ENCODE data around the gene PIKFYVE. TPM values are rescaled to one million over a fixed set of nuclear protein-coding genes. Genes with fewer than 3 reads are reported as not detected.
"Not testable (repeated sequence)": the region's sequence is repeated elsewhere in the genome, so short reads cannot be mapped to it uniquely, and the experiment has no call there.

PIKFYVE gene
- total RNA-seq, 1 donor from 2014 or later: 34.1 TPM

DNA sequence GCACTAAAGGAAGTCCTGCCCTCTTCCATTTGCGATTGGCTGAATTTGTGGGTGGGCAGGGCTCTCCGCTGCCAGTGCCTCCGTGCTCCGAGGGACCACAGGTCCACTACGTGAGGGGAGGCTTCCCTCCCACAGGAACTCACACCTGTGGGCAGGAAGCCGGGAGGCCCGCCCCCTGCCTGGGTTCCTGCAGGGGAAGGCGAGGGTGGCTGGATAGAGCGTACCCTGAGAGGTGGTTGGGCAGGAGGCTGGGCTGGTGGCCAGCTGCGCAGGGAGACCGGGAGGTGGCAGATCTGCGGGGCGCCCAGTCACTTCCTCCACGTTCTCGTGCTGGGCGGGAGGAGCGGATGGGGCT, 93.6 kb downstream of the PIKFYVE start:
- no peak overlapping the region for H3K27ac Mint-ChIP-seq
- peaks cover 32% of the 10 kb centered on the region for H3K36me3 Mint-ChIP-seq (ENCODE audit: low read depth)
- H3K9me3 Mint-ChIP-seq: no peaks in the 10 kb centered on the region
- H3K4me3 Mint-ChIP-seq (ENCODE audit: low read depth): no peak overlapping the region
- no peak for DNase-seq (ENCODE audit: low spot score)
- intact Hi-C loops (cut with micrococcal nuclease): no loop called here
- H3K4me1 Mint-ChIP-seq (ENCODE audit: low read depth): peaks cover 18% of the 10 kb centered on the region
- no peaks in the 10 kb centered on the region for H3K27me3 Mint-ChIP-seq (ENCODE audit: low read depth)

DNA sequence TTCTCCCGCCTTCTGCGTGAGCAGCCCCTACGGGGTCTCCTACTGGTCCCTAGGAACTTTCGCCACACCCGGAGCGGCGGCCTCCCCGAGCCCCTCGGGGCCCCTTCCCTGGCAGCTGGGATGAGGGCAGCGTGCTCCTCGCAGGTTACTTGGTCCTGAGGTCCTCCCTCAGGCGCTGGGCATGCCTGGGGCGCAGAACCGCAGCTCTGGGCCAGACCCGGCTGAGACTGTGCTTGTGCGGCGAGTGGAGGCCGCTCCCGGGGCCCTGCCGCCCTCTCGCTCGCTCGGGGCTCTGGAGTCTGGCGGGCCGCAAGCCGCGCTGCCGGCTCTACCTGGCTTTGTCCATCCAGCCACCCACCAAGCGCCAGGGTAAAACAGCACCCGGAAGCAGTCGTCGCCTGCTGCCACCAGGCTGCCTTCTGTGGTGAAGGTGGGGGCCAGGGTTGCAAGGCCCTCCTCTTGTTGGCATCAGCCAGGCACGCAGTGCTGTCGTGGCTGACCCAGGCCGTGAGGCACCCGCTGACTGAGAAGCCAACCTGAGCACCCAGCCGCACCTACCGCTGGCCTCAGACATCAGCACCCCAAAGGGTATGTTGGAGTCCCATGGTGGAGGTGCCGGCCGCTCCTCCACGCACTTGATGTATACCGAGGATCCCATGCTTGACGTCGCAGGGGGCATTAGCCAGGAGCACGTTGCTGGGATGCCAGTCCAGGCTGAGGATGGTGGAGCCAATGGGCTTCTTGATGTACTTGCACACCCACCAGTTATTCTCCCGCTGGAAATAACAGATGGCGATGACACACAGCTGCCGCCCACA, 94.4 kb downstream of the PIKFYVE start:
- no peak overlapping the region for H3K4me3 Mint-ChIP-seq (ENCODE audit: low read depth)
- peaks cover 7% of the 10 kb centered on the region for H3K9me3 Mint-ChIP-seq
- H3K27ac Mint-ChIP-seq: no peak overlapping the region
- H3K4me1 Mint-ChIP-seq (ENCODE audit: low read depth): peaks cover 18% of the 10 kb centered on the region
- peaks cover 29% of the 10 kb centered on the region for H3K36me3 Mint-ChIP-seq (ENCODE audit: low read depth)
- intact Hi-C loops (cut with micrococcal nuclease): no loop called here
- peaks cover 4% of the 10 kb centered on the region for H3K27me3 Mint-ChIP-seq (ENCODE audit: low read depth)
- no peak for DNase-seq (ENCODE audit: low spot score)

DNA sequence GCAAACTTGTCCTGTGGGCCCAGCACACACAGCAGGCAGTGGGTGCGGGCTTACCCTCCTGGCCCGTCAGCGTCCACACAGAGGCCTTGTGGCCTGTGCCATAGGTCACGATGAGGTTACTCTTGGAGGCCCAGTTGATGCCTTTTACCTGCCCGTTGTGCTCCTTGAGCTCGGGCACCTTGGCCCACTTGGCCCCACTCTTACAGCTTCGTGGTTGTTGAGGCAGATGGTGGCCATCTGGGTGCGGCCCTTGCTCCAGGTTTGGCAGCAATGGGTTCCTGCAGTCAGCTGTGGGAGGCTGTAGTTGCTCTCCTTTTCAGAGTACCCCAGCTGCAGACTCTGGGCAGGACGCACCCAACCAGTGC, 95.0 kb downstream of the PIKFYVE start:
- no peak overlapping the region for H3K4me3 Mint-ChIP-seq (ENCODE audit: low read depth)
- intact Hi-C loops (cut with micrococcal nuclease): no loop called here
- no peak overlapping the region for H3K27ac Mint-ChIP-seq
- H3K36me3 Mint-ChIP-seq (ENCODE audit: low read depth): peaks cover 25% of the 10 kb centered on the region
- peaks cover 18% of the 10 kb centered on the region for H3K4me1 Mint-ChIP-seq (ENCODE audit: low read depth)
- peaks cover 7% of the 10 kb centered on the region for H3K9me3 Mint-ChIP-seq
- DNase-seq (ENCODE audit: low spot score): no peak
- peaks cover 4% of the 10 kb centered on the region for H3K27me3 Mint-ChIP-seq (ENCODE audit: low read depth)

DNA sequence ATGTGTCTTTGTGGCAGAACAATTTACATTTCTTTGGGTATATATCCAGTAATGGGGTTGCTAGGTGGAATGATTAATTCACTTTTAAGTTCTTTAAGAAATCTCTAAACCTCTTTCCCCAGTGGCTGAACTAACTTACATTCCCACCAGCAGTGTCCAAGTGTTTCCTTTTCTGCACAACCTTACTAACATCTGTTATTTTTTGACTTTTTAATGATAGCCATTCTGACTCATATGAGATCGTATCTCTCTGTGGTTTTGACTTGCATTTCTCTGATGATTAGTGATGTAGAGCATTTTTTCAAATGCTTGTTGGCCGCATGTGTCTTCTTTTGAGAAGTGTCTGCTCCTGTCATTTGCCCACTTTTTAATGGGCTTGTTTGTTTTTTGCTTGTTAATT, 97.4 kb downstream of the PIKFYVE start:
- Mint-ChIP-seq H3K4me1 (ENCODE audit: low read depth) (peaks cover 14% of the 10 kb centered on the region), H3K27ac (no peak overlapping the region), H3K27me3 (ENCODE audit: low read depth) (peaks cover 6% of the 10 kb centered on the region), H3K9me3 (peaks cover 7% of the 10 kb centered on the region), H3K4me3 (ENCODE audit: low read depth) (no peak overlapping the region), H3K36me3 (ENCODE audit: low read depth) (peaks cover 13% of the 10 kb centered on the region)
- DNase-seq (ENCODE audit: low spot score): no peak
- intact Hi-C loops (cut with micrococcal nuclease): no loop called here

DNA sequence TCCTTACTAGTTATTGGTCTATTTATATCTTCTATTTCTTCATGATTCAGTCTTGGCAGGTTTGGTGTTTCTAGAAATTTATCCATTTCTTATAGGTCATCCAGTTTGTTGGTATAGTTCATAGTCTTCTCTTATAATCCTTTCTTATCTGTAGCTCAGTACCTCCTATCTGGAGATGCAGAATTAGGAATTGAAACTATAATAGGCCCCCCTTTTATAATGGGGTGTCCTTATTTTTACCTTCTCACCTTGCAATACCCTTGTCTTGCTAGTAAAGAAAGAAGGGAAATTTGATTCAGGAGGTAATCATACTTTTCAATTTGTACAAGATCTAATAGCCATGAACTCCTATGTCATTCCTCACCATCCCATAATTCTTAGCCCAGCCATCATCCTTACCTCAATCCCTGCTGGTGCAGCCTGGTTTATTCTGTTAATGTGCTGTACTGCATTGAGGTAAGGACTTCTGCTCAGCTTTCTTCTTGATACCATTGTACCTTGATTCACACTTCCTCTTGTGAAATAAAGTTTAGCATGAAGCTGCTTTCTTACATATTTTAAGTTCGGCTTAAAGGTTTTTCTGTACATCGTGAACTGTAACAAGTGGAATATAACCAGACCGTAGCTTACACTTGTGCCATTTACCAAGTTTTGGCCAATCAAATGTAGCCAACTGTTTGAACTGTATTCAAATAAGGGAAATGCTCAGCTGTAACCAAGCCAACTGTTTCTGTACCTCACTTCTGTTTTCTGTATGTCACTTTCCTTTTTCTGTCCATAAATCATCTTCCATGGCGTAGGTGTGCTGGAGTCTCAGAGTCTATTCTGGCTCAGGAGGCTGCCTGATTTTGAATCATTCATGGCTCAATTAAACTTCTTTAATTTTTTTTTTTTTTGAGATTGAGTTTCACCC, 100.4 kb downstream of the PIKFYVE start:
- Mint-ChIP-seq H3K27ac (no peak overlapping the region), H3K4me1 (ENCODE audit: low read depth) (peaks cover 11% of the 10 kb centered on the region), H3K9me3 (peaks cover 7% of the 10 kb centered on the region), H3K27me3 (ENCODE audit: low read depth) (peaks cover 6% of the 10 kb centered on the region), H3K4me3 (ENCODE audit: low read depth) (no peak overlapping the region), H3K36me3 (ENCODE audit: low read depth) (peaks cover 5% of the 10 kb centered on the region)
- intact Hi-C loops (cut with micrococcal nuclease): no loop called here
- DNase-seq (ENCODE audit: low spot score): no peak

DNA sequence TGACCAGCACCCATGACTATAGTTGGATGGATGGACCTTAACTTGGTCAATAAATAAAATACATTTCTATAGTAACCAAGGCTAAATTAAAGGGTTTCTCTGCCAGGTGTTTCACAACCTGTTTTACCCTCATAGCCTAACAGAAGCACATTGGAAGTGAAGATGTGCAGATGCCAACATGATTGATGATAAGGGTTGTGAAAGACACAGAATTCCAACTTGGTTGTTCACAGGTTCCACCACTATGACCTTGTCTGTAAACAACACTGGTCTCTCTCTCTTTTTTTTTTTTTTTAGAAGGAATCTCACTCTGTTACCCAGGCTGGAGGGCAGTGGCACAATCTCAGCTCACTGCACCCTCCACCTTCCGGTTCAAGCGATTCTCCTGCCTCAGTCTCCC, 103.0 kb downstream of the PIKFYVE start:
- H3K4me3 Mint-ChIP-seq (ENCODE audit: low read depth): no peak overlapping the region
- H3K27me3 Mint-ChIP-seq (ENCODE audit: low read depth): peaks cover 9% of the 10 kb centered on the region
- intact Hi-C loops (cut with micrococcal nuclease): no loop called here
- H3K9me3 Mint-ChIP-seq: peaks cover 7% of the 10 kb centered on the region
- H3K27ac Mint-ChIP-seq: no peak overlapping the region
- DNase-seq (ENCODE audit: low spot score): no peak
- H3K4me1 Mint-ChIP-seq (ENCODE audit: low read depth): peaks cover 3% of the 10 kb centered on the region
- H3K36me3 Mint-ChIP-seq (ENCODE audit: low read depth): peaks cover 5% of the 10 kb centered on the region

DNA sequence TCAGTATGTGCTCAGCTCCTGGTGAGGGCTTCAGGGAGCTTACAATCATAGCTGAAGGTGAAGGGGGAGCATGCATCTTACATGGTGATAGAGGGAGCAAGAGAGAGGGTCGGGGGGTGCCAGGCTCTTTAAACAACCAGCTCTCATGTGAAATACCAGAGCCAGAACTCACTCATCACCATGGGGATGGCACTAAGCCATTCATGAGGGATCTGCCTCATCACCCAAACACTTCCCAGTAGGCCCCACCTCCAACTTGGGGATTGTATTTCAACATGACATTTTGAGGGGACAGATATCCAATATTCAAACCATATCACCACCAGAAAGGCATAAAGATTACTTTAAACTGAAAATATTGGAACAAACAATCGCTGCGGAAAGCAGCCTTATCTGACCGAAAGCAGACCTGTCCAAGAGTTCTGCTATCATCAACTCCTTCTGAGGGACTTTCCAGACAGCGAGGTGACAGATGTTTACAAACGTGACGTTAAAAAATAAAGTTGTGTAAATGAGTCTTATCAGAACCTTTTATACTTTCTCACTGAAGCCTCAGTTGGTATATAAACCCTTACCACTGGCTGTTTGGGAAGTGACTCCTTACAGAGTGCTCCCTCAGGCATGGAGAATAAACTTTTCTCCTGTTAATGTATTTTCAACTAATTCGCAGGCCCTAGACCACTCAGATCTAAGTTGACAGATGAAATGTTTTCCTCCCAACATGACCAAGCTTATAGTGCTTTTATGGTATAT, 105.0 kb downstream of the PIKFYVE start:
- Mint-ChIP-seq H3K9me3 (no peaks in the 10 kb centered on the region), H3K27ac (no peak overlapping the region), H3K27me3 (ENCODE audit: low read depth) (peaks cover 11% of the 10 kb centered on the region), H3K4me1 (ENCODE audit: low read depth) (no peaks in the 10 kb centered on the region), H3K4me3 (ENCODE audit: low read depth) (no peak overlapping the region), H3K36me3 (ENCODE audit: low read depth) (no peaks in the 10 kb centered on the region)
- intact Hi-C loops (cut with micrococcal nuclease): no loop called here
- DNase-seq (ENCODE audit: low spot score): no peak

DNA sequence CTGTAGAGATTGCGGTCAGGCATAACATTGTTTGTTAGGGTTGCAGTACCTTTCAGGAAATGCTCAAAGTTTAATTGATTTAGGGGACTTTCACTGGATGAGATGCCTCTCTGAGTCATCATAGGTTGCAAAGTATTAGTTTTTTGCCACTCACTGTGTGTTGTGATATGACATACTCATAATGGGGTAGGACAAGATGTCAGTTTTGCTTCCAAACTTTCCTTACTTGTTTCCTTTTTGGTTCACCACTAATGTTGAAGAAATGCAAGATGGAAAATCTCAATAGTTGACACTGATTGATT, 105.5 kb downstream of the PIKFYVE start:
- Mint-ChIP-seq H3K9me3 (no peaks in the 10 kb centered on the region), H3K36me3 (ENCODE audit: low read depth) (no peaks in the 10 kb centered on the region), H3K4me1 (ENCODE audit: low read depth) (no peaks in the 10 kb centered on the region), H3K27ac (no peak overlapping the region), H3K27me3 (ENCODE audit: low read depth) (peaks cover 11% of the 10 kb centered on the region), H3K4me3 (ENCODE audit: low read depth) (no peak overlapping the region)
- intact Hi-C loops (cut with micrococcal nuclease): no loop called here
- no peak for DNase-seq (ENCODE audit: low spot score)

DNA sequence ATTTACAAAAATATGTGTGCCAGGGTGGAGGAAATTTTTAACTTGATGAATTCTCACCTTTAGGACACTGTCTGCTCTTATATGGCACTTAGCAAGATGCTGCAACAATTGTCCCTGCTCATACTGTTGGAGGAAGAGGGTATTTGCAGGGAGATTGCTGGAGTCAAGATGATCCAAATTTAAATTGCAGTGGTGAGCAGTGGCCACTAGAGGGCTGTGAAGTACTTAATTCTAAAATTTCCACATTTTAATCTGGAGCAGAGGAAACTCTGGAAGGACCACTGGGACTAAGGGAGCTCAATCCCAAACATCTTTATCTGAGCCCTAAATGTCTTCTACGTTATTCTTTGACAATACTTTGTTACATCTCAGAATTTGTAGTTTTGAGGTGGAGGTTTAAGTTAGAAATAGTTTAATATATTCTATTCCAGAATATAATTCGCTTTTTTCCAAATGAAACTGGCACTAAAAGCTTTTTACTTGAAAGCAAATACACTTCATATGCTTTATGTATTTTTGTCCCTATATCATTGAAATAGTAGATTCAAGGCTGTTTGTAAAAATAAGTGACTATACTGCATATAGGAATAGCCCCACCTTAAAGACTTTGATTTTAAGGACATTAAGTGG, 107.5 kb downstream of the PIKFYVE start:
- Mint-ChIP-seq H3K27me3 (ENCODE audit: low read depth) (peaks cover 9% of the 10 kb centered on the region), H3K9me3 (no peaks in the 10 kb centered on the region), H3K27ac (no peak overlapping the region), H3K36me3 (ENCODE audit: low read depth) (no peaks in the 10 kb centered on the region), H3K4me3 (ENCODE audit: low read depth) (no peak overlapping the region), H3K4me1 (ENCODE audit: low read depth) (no peaks in the 10 kb centered on the region)
- intact Hi-C loops (cut with micrococcal nuclease): no loop called here
- DNase-seq (ENCODE audit: low spot score): no peak

DNA sequence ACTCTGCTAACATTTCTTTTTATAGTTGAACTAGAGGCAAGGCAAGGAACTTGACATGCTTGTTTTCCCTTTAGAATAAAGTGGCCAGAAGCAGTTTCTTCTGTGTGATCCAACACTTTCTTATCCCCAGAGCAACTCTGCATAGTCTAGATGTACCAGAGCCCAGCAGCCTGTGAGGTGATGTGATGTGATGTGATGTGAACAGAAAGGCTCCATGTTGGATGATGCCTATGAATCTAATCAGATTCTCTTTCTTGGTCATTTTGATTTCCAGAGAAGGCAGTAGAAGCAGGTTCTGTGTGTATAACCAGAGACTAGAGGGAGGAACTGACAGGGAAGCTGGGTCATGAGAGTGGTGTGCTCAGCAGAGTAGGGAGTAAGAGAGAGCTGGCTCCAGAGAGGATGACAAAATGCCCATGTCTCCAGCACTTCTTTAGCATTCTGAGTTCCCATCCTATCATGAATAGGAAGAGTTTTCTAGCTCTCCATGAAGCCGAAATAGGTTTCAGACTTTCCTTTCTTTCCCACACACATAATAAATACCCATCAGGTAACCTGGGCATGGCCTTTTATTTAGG, 109.5 kb downstream of the PIKFYVE start:
- no peak for DNase-seq (ENCODE audit: low spot score)

DNA sequence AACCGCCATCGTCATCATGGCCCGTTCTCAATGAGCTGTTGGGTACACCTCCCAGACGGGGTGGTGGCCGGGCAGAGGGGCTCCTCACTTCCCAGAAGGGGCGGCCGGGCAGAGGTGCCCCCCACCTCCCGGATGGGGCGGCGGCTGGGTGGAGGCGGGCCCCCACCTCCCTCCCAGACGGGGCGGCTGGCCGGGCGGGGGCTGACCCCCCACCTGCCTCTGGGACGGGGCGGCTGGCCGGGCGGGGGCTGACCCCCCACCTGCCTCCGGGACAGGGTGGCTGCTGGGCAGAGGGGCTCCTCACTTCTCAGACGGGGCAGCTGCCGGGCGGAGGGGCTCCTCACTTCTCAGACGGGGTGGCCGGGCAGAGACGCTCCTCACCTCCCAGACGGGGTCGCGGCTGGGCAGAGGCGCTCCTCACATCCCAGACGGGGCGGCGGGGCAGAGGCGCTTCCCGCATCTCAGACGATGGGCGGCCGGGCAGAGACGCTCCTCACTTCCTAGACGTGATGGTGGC, 111.3 kb downstream of the PIKFYVE start:
- H3K27me3 Mint-ChIP-seq (ENCODE audit: low read depth): peaks cover 17% of the 10 kb centered on the region
- intact Hi-C loops (cut with micrococcal nuclease); H3K27ac Mint-ChIP-seq; H3K36me3 Mint-ChIP-seq (ENCODE audit: low read depth); H3K4me3 Mint-ChIP-seq (ENCODE audit: low read depth); H3K9me3 Mint-ChIP-seq; DNase-seq (ENCODE audit: low spot score); H3K4me1 Mint-ChIP-seq (ENCODE audit: low read depth): not testable (repeated sequence)

More for the DNA sequence above, 109.5 kb downstream of the PIKFYVE start:
- H3K27me3 Mint-ChIP-seq (ENCODE audit: low read depth): peaks cover 10% of the 10 kb centered on the region
- H3K4me3 Mint-ChIP-seq (ENCODE audit: low read depth): no peak overlapping the region
- intact Hi-C loops (cut with micrococcal nuclease): no loop called here
- no peaks in the 10 kb centered on the region for H3K9me3 Mint-ChIP-seq
- no peaks in the 10 kb centered on the region for H3K4me1 Mint-ChIP-seq (ENCODE audit: low read depth)
- no peak overlapping the region for H3K27ac Mint-ChIP-seq
- H3K36me3 Mint-ChIP-seq (ENCODE audit: low read depth): no peaks in the 10 kb centered on the region

DNA sequence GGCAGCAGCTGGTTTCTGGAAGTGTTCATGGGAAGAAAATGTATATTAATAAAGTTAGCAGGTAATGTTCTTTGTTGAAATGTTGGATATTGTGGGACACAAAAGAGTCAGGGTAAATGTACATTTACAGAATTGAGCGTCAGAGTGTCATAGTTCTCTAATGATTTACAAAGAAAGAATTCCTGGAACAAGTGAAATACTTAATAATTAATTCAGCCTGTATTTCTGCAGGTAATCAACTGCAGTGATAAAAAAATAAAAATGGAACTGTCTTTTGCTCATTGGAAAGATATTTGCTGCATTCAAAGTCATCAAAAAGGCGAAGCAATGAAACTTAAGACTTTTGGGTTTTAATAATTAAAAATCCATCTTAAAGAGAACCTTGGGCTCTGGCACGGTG, 113.1 kb downstream of the PIKFYVE start:
- intact Hi-C loops (cut with micrococcal nuclease): no loop called here
- Mint-ChIP-seq H3K4me1 (ENCODE audit: low read depth) (no peaks in the 10 kb centered on the region), H3K36me3 (ENCODE audit: low read depth) (no peaks in the 10 kb centered on the region), H3K4me3 (ENCODE audit: low read depth) (no peak overlapping the region), H3K9me3 (no peaks in the 10 kb centered on the region), H3K27ac (no peak overlapping the region), H3K27me3 (ENCODE audit: low read depth) (peaks cover 25% of the 10 kb centered on the region)
- no peak for DNase-seq (ENCODE audit: low spot score)
